HG03571 (cell line): ENCODE data around the gene CHD2.

Experiments
- ATAC-seq: cut with Tn5 transposase; IDR thresholded peaks from one replicate; pipeline ENCODE4 v1.9.1; 2021; ENCODE audit not compliant: unreplicated experiment

CHD2 gene

GRCh38 chr15:92885224-92886041 is 14.7 kb upstream of the CHD2 start:
- no peak for ATAC-seq

GRCh38 chr15:92886042-92886537 is 14.0 kb upstream of the CHD2 start:
- ATAC-seq, result no peak

- no peak for ATAC-seq
Observed at GRCh38 chr15:92886815-92887214, 13.3 kb upstream of the CHD2 start.

GRCh38 chr15:92887869-92888268 is 12.3 kb upstream of the CHD2 start:
- no peak for ATAC-seq

DNA sequence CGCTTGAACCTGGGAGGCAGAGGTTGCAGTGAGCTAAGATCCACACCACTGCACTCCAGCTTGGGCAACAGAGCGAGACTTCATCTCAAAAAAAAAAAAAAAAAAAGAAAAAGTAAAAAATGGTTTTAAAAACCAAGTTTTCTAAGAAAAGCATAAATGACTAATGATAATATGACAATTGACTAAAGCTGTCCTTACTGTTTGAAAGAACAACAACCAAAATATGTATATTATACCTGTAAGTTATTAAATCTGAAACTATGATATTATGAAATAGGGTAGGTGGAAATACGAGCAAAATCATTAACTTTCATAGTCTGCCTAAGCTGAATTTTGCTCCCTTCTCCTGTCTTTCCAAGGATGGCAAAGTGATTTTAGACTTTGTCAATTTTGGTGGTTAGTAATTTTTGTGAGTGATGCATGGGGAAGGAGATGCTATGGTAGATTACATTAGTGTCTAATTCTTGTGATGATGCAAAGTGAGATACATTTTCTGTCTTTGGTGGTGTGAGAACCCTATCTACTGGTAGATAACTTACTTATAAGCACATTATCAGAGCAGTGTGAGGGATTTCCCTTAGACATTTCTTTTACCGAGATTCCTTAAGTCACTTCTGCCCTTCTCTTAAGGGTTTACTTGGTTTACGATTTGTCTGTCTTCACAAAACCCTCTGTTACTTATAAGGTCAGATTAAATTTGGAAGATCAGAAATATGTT is 10.6 kb upstream of the CHD2 start:
- no peak for ATAC-seq

GRCh38 chr15:92891533-92892200 is 8.5 kb upstream of the CHD2 start:
- ATAC-seq, result no peak

DNA sequence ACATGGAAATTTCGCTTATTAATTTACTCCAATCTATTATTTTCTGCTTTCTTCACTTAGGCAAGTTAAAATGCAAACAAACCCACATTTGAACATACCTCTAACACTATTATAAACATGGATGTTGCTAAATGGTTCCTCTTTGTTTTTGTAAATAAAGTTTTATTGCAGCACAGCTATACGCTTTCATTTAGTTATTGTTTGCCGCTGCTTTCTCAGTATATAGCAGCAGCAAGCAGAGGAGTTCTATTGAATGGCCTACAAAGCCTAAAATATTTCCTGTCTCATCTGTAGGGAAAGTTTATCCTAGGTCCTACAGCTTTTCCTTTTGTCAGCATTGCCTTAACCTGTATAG is 7.9 kb upstream of the CHD2 start:
- ATAC-seq, result no peak

- no peak for ATAC-seq
Observed at GRCh38 chr15:92893200-92893599, 6.9 kb upstream of the CHD2 start.

- no peak for ATAC-seq
Observed at GRCh38 chr15:92896561-92896960, 3.6 kb upstream of the CHD2 start.

DNA sequence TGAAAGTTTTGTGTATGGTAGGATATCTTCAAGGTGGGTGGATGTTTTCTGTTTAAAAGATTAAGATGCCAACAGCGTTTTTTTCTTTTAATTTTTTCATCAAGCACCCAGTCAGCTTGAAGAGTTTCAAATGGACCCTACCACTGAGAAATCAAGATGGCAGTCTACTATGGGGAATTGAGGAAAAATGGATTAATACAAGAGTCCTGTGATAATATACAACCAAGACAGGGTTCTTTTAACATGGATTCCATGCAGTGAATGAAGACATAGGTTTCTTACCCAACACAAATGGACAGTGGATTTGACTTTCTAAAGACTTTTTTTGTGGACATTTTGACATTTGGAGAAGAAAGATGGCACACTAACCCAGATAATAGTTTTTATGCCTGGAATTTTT is 2.5 kb upstream of the CHD2 start:
- ATAC-seq, result no peak

DNA sequence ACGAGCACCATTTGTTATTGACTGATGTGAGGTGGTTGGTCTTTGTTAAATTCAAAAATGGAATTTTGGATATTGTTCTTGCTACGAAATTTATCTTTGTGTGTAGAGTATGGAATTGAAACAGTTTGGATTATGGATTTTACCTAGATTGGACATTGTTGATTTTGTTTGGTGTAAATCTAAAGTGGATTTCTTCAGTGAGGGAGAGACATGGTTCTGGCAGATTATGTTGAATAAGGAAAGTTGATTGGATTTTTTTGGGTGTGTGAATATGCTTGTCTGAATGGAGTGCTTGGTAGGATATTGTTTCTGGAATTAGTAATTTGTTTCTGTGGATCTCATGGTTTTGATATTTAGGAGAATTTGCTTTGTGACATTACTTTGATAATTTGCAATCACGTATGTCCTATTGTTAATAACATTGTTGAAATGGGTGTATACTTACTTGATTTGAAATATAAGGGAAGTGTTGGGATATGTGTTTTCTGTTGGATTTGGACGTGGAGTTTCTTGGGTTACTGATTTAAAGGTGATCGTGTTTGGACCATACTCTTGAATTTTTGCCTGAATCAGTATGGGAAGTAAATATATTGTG is 1.0 kb upstream of the CHD2 start:
- no peak for ATAC-seq

- ATAC-seq, result no peak
Observed at GRCh38 chr15:92899601-92899947, 550 bp upstream of the CHD2 start.

- ATAC-seq, result no peak
Observed at GRCh38 chr15:92900731-92901071, 577 bp downstream of the CHD2 start.

GRCh38 chr15:92901072-92901761 is 1.1 kb downstream of the CHD2 start:
- no peak for ATAC-seq

GRCh38 chr15:92901995-92902394 is 1.9 kb downstream of the CHD2 start:
- no peak for ATAC-seq

GRCh38 chr15:92902737-92903593 is 2.8 kb downstream of the CHD2 start:
- ATAC-seq, result no peak

- no peak for ATAC-seq
Observed at GRCh38 chr15:92903631-92903965, 3.5 kb downstream of the CHD2 start.

GRCh38 chr15:92903966-92904721 is 4.0 kb downstream of the CHD2 start:
- ATAC-seq, result peak; percentile 84

DNA sequence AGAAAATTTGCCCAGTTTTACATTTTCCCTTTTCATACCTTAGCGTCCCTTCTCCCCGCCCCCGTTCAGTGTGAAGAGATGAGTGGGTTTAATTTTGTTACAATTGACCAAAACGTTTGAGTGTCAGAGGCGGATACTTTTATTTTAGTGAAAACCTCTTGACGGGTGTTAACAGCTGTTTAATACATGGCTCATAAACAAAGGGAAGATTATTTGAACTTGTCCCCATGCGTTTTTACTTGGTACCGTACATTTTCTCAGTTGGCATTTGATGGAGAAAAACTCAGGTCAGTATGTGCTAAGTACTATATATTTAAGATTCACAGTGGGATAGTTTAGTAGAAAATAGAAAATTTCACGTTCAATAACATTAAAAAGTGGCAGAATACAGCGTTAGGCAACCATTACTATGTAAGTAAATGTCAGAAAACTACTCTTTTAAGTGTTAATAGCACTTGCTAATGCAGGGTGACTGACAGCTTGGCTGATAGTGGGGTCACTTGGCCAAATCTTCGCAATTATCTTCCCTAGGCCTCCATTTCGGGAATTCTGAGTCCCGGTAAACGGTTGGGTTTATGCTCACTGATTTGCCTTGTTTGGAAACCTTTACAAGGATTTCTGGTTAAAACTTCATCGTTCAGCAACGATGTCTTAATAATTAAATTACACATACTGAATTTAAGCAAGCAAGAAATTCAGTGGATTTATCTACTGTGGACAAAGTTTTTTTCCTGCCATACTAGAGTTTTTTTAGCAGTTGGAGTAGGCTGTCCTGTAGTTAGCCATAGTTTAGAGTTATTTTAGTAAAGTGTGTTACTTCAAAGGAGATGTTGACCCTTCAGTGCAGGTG is 4.8 kb downstream of the CHD2 start:
- ATAC-seq, result no peak
